HUES6 (cell line): ENCODE data around the gene TBXAS1.

Experiments
- H3K27ac ChIP-seq: 2 replicates; pipeline ENCODE4 v1.7.0; 2013; ENCODE audit warnings: low read depth, mild to moderate bottlenecking, low read length, inconsistent platforms
- H3K27me3 ChIP-seq: 2 replicates; pipeline ENCODE4 v1.6.1; 2013; ENCODE audit warnings: low read length; ENCODE audit not compliant: control insufficient read depth, insufficient read depth
- H3K36me3 ChIP-seq: 2 replicates; pipeline ENCODE4 v1.6.1; 2013; ENCODE audit warnings: low read length; ENCODE audit not compliant: control insufficient read depth, insufficient read depth
- H3K4me1 ChIP-seq: 2 replicates; pipeline ENCODE4 v1.6.1; 2013; ENCODE audit warnings: low read length; ENCODE audit not compliant: control insufficient read depth, insufficient read depth
- H3K4me3 ChIP-seq: 2 replicates; pipeline ENCODE4 v1.5.1; 2013; ENCODE audit warnings: low read depth, low read length
- H3K9ac ChIP-seq: one replicate; pipeline ENCODE4 v1.6.1; 2013; ENCODE audit warnings: mild to moderate bottlenecking, low read length
- H3K9me3 ChIP-seq: 2 replicates; pipeline ENCODE4 v1.6.1; 2013; ENCODE audit warnings: low read depth, low read length; ENCODE audit not compliant: control insufficient read depth, insufficient read depth

Gene TBXAS1

GRCh38 chr7:139873593-139874301, 44.7 kb downstream of the TBXAS1 start:
- no peaks in the 10 kb centered on the region for H3K36me3 ChIP-seq
- no peaks in the 10 kb centered on the region for H3K4me1 ChIP-seq
- H3K9ac ChIP-seq = no peak overlapping the region
- no peak overlapping the region for H3K27ac ChIP-seq
- H3K4me3 ChIP-seq = no peak overlapping the region
- no peaks in the 10 kb centered on the region for H3K9me3 ChIP-seq
- H3K27me3 ChIP-seq = no peaks in the 10 kb centered on the region

DNA sequence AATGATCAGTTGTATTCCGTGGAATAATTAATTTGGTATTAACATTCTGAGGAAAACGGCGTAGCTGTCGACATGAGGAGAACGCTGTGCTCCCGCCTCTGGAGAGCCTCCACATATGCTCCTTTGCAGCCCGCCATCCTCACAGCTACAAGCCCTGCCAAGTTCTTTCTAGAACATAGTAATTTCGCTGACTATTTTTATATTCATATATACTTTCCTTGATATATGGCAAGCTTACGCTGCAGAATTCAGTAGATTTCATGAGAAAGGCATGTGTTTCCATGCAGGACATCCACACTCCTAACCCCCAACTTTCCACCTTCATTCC, 45.2 kb downstream of the TBXAS1 start:
- H3K9me3 ChIP-seq = no peaks in the 10 kb centered on the region
- no peak overlapping the region for H3K4me3 ChIP-seq
- H3K4me1 ChIP-seq = no peaks in the 10 kb centered on the region
- H3K27ac ChIP-seq = no peak overlapping the region
- no peak overlapping the region for H3K9ac ChIP-seq
- no peaks in the 10 kb centered on the region for H3K27me3 ChIP-seq
- no peaks in the 10 kb centered on the region for H3K36me3 ChIP-seq

- H3K27me3 ChIP-seq = no peaks in the 10 kb centered on the region
- no peak overlapping the region for H3K27ac ChIP-seq
- H3K9ac ChIP-seq = no peak overlapping the region
These were observed 46.8 kb downstream of the TBXAS1 start for GRCh38 chr7:139875821-139876241.

DNA sequence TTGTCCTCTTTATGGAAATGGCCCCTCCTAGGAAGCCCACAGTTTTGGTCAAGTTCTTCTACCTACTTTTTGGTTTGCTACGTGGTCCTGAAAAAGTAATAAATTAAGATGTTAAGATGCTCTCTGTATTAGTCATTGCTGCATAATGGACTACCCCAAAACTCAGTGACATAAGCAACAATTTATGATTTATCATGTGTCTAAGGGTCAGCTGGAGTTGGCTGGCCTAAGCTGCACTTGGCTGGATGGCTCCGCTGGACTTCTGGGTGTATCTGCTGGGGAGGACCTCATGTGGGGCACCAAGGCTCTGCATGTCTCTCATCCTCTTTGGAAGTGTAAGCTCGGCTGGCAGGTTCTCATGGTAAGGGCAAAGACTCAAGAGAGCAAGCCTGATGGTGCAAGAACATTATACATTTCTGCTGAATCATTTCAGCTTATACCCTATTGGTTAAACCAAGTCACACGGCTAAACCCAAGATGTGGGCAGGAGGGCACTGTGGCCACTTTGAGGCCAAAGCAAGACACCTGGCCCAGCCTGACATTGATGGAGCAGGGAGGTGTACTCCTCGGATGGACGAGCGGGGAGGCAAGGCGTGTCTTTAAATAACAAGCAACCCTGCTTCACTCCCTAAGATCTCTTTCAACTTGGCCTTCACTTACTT, 47.7 kb downstream of the TBXAS1 start:
- Histone ChIP-seq H3K9ac (no peak overlapping the region), H3K4me1 (no peaks in the 10 kb centered on the region), H3K36me3 (no peaks in the 10 kb centered on the region), H3K9me3 (no peaks in the 10 kb centered on the region), H3K27ac (no peak overlapping the region), H3K27me3 (no peaks in the 10 kb centered on the region), H3K4me3 (no peak overlapping the region)

More at GRCh38 chr7:139875821-139876241, 46.8 kb downstream of the TBXAS1 start:
- Histone ChIP-seq H3K9me3 (no peaks in the 10 kb centered on the region), H3K36me3 (no peaks in the 10 kb centered on the region), H3K4me1 (no peaks in the 10 kb centered on the region), H3K4me3 (no peak overlapping the region)

- H3K27ac ChIP-seq = no peak overlapping the region
- H3K9me3 ChIP-seq = no peaks in the 10 kb centered on the region
- no peak overlapping the region for H3K4me3 ChIP-seq
- H3K27me3 ChIP-seq = no peaks in the 10 kb centered on the region
- no peak overlapping the region for H3K9ac ChIP-seq
- H3K36me3 ChIP-seq = no peaks in the 10 kb centered on the region
- H3K4me1 ChIP-seq = no peaks in the 10 kb centered on the region
These were observed 54.8 kb downstream of the TBXAS1 start for GRCh38 chr7:139883814-139884213.

GRCh38 chr7:139884441-139884840, 55.4 kb downstream of the TBXAS1 start:
- H3K27me3 ChIP-seq = no peaks in the 10 kb centered on the region
- H3K4me3 ChIP-seq = no peak overlapping the region
- H3K4me1 ChIP-seq = no peaks in the 10 kb centered on the region
- no peaks in the 10 kb centered on the region for H3K9me3 ChIP-seq
- H3K27ac ChIP-seq = no peak overlapping the region
- no peak overlapping the region for H3K9ac ChIP-seq
- H3K36me3 ChIP-seq = no peaks in the 10 kb centered on the region

DNA sequence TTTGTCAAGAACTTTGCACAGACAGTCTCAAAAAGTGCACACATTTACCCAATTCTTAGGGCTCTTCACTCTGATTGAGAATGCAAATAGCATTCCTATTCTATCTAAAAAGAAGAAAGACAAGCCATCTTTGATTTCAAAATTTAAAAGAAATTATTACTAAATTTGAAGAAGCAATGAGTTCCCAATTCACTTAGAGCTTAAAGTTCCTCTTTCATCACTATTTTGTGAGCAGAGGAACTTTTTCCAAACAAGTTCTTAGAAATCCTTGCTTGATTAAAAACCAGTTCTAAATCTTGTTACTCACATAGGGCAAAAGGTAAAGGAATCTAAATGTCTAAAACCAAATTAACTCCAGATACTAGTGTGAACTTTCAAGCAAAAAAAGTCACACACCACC, 56.4 kb downstream of the TBXAS1 start:
- Histone ChIP-seq H3K36me3 (no peaks in the 10 kb centered on the region), H3K4me1 (no peaks in the 10 kb centered on the region), H3K27ac (no peak overlapping the region), H3K4me3 (no peak overlapping the region), H3K9ac (no peak overlapping the region), H3K27me3 (no peaks in the 10 kb centered on the region), H3K9me3 (no peaks in the 10 kb centered on the region)

GRCh38 chr7:139886206-139886605, 57.1 kb downstream of the TBXAS1 start:
- Histone ChIP-seq H3K4me1 (no peaks in the 10 kb centered on the region), H3K27me3 (no peaks in the 10 kb centered on the region), H3K9me3 (no peaks in the 10 kb centered on the region), H3K9ac (no peak overlapping the region), H3K4me3 (no peak overlapping the region), H3K36me3 (no peaks in the 10 kb centered on the region), H3K27ac (no peak overlapping the region)

- no peaks in the 10 kb centered on the region for H3K27me3 ChIP-seq
- H3K4me3 ChIP-seq = no peak overlapping the region
These were observed 57.8 kb downstream of the TBXAS1 start for GRCh38 chr7:139886899-139887298.

DNA sequence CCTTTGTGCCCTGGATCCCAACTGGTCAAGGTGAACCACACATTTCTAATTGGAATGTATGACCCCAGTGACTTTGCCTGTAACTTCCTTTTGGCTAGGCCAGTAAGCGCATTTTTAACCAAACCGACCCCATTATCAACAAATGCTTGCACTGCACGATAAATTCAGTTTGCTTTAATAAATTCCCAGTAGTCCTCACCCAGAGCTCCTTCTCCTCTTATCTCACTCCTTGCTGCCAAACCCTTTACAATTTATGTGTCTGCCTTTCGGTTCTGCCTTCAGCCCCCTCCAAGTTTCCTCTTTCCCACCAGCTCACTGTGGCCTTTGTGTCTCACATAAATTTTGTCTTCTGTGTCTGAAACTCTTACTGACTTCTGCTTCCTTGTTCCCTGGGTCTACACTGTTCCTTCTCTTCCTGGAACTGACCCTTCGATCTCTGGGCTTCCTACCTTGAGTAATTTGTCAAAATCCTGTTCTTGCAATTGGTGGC, 59.0 kb downstream of the TBXAS1 start:
- H3K36me3 ChIP-seq = no peaks in the 10 kb centered on the region
- H3K27ac ChIP-seq = no peak overlapping the region
- H3K27me3 ChIP-seq = no peaks in the 10 kb centered on the region
- H3K4me1 ChIP-seq = no peaks in the 10 kb centered on the region
- H3K9ac ChIP-seq = no peak overlapping the region
- H3K4me3 ChIP-seq = no peak overlapping the region
- no peaks in the 10 kb centered on the region for H3K9me3 ChIP-seq

More at GRCh38 chr7:139886899-139887298, 57.8 kb downstream of the TBXAS1 start:
- Histone ChIP-seq H3K9me3 (no peaks in the 10 kb centered on the region), H3K4me1 (no peaks in the 10 kb centered on the region), H3K9ac (no peak overlapping the region), H3K27ac (no peak overlapping the region), H3K36me3 (no peaks in the 10 kb centered on the region)

DNA sequence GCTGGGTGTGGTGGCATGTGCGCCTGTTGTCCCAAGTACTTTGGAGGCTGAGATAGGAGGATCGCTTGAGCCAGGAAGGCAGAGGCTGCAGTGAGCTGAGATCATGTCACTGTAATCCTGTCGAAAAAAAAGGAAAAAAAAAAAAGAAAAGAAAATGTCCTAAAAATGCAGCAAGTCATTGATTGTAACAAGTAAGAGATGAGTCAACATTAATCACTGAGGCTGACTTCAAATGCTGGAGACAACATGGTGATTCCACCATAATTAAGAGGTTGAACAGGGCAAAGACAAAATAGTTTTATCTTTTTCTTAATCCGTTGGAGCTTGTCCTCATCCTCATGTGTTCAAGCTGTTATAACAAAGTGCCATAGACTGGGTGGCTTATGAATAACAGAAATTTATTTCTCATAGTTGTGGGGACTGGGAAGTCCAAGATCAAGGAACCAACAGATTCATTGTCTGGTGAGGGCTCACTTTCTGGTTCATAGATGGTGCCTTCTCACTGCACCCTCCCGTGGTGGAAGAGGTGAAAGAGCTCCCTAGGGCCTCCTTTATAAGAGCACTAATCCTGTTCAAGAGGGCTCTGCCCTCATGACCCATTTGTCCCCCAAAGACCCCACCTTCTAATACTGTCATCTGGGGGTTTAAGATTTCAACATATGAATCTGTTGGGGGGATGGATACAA, 60.3 kb downstream of the TBXAS1 start:
- Histone ChIP-seq H3K4me3 (no peak overlapping the region), H3K9me3 (no peaks in the 10 kb centered on the region), H3K27me3 (no peaks in the 10 kb centered on the region), H3K36me3 (no peaks in the 10 kb centered on the region), H3K4me1 (no peaks in the 10 kb centered on the region), H3K9ac (no peak overlapping the region), H3K27ac (no peak overlapping the region)
